ENCODE data around the gene IDS.
"Not testable (repeated sequence)": the region's sequence is repeated elsewhere in the genome, so short reads cannot be mapped to it uniquely, and the experiment has no call there.

IDS gene

GRCh38 chrX:149497626-149498025 lies 7.5 kb downstream of the IDS start:
- no peak for DNase-seq (ENCODE audit: low read depth in 2 of 2)

GRCh38 chrX:149497054-149497453 lies 8.1 kb downstream of the IDS start:
- DNase-seq (ENCODE audit: low read depth in 2 of 2), result no peak

- DNase-seq (ENCODE audit: low read depth in 2 of 2), result no peak
These were observed 9.5 kb downstream of the IDS start for GRCh38 chrX:149495573-149496071.

GRCh38 chrX:149494844-149495565 lies 10.1 kb downstream of the IDS start:
- DNase-seq (ENCODE audit: low read depth in 2 of 2), result no peak

- DNase-seq (ENCODE audit: low read depth in 2 of 2), result no peak
These were observed 11.2 kb downstream of the IDS start for GRCh38 chrX:149493567-149494562.

GRCh38 chrX:149491812-149492211 lies 13.3 kb downstream of the IDS start:
- DNase-seq (ENCODE audit: low read depth in 2 of 2), result no peak

GRCh38 chrX:149490100-149490499 lies 15.0 kb downstream of the IDS start:
- DNase-seq (ENCODE audit: low read depth in 2 of 2), result no peak

- not testable (repeated sequence) for DNase-seq (ENCODE audit: low read depth in 2 of 2)
These were observed 16.6 kb downstream of the IDS start for GRCh38 chrX:149488411-149489052.

GRCh38 chrX:149488008-149488407 lies 17.1 kb downstream of the IDS start:
- not testable (repeated sequence) for DNase-seq (ENCODE audit: low read depth in 2 of 2)

GRCh38 chrX:149487292-149487691 lies 17.8 kb downstream of the IDS start:
- DNase-seq (ENCODE audit: low read depth in 2 of 2), result no peak

GRCh38 chrX:149476513-149476912 lies 28.6 kb downstream of the IDS start:
- no peak for DNase-seq (ENCODE audit: low read depth in 2 of 2)

GRCh38 chrX:149473966-149474365 lies 31.1 kb downstream of the IDS start:
- no peak for DNase-seq (ENCODE audit: low read depth in 2 of 2)

GRCh38 chrX:149473092-149473491 lies 32.0 kb downstream of the IDS start:
- no peak for DNase-seq (ENCODE audit: low read depth in 2 of 2)

GRCh38 chrX:149472625-149473024 lies 32.5 kb downstream of the IDS start:
- DNase-seq (ENCODE audit: low read depth in 2 of 2), result no peak

GRCh38 chrX:149471397-149471796 lies 33.7 kb downstream of the IDS start:
- DNase-seq (ENCODE audit: low read depth in 2 of 2), result no peak

GRCh38 chrX:149470955-149471354 lies 34.2 kb downstream of the IDS start:
- DNase-seq (ENCODE audit: low read depth in 2 of 2), result peak; percentile 19 to 20

- DNase-seq (ENCODE audit: low read depth in 2 of 2), result no peak
These were observed 35.7 kb downstream of the IDS start for GRCh38 chrX:149469406-149469805.

GRCh38 chrX:149467920-149468319 lies 37.2 kb downstream of the IDS start:
- no peak for DNase-seq (ENCODE audit: low read depth in 2 of 2)

- DNase-seq (ENCODE audit: low read depth in 2 of 2), result no peak
These were observed 37.6 kb downstream of the IDS start for GRCh38 chrX:149467461-149467860.

GRCh38 chrX:149462849-149463248 lies 42.3 kb downstream of the IDS start:
- no peak for DNase-seq (ENCODE audit: low read depth in 2 of 2)

- DNase-seq (ENCODE audit: low read depth in 2 of 2), result no peak
These were observed 43.4 kb downstream of the IDS start for GRCh38 chrX:149461746-149462145.

- DNase-seq (ENCODE audit: low read depth in 2 of 2), result no peak
These were observed 46.5 kb downstream of the IDS start for GRCh38 chrX:149458586-149458985.
